PFSK-1 (cell line): ENCODE measurements around the gene DNER.

Experiments used
- POLR2AphosphoS5 ChIP-seq: IDR thresholded peaks from 2 replicates; pipeline ENCODE4 v1.6.1; 2012; ENCODE audit warnings: low read depth, mild to moderate bottlenecking, control low read depth, low read length, moderate library complexity
- SIN3A ChIP-seq: IDR thresholded peaks from 2 replicates; pipeline ENCODE4 v1.6.1; 2012; ENCODE audit warnings: mild to moderate bottlenecking, low read length, moderate library complexity, borderline replicate concordance; ENCODE audit not compliant: insufficient read depth

DNA sequence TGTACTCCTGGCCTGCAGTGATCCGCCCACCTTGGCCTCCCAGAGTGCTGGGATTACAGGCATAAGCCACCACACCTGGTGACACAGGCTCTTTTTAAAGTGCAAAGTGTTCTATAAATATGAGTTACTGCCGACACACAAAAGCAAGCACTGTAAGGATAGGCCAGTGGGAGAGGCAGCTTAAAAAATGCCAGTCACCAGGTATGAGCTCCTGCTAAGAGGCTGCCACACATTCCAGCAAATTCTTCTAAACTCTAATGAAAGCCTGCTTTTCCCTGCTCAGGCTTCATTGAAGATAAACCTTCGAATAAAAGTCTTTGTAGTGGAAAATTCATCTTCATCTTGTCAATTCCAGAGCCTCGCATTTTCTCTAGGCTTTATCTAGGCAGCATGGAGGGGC is 240.2 kb downstream of the DNER start:
- TF ChIP-seq POLR2AphosphoS5 (no peak), SIN3A (no peak)
